ENCODE results near the gene R3HDM1. TPM values are rescaled to one million over a fixed set of nuclear protein-coding genes. Genes with fewer than 3 reads are reported as not detected.

The R3HDM1 gene
- total and polyA plus RNA-seq, 2 of the 4 experiments (the other 2 are of a cell fraction) = 5.9 to 38.1 TPM

DNA sequence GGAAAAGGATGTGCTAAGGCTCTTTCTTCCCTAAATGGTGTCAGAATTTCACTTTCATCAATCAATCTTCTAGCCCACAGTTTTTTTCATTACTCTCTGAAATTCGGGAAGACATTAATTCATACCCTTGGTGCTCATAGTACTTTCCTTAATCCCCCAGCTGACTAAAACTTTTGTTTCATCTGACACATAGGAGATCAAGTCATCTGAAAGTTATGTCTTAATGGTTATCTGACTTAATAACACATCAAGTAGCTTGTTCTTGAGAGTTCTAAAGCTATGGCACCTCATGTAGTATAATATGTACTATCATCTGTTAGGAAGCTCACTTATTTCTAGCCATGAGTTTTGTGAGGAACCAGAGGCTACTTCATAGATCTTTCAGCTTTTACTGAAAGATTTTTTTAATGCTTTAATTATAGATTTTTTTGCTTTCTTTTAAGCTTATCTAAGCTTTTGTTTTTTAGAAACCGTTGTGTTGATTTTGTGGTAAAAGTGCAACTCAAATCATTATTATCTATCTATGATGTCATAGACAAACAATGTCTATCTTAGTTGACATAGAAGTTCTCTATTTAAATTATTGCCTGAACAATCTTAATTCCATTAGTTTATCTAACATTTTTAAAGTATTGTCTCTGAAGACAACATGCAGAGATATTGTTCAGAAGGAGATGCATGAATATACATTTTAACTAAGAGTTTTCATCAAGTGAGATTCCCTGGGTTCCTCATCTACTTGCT lies 116.7 kb downstream of the R3HDM1 start:
- H3K9me3 ChIP-seq (ENCODE audit: control insufficient read depth, insufficient read depth, low read length) = no peaks in the 10 kb centered on the region
- H3K27ac ChIP-seq (ENCODE audit: insufficient read depth, low read length) = no peak overlapping the region
- no peaks in the 10 kb centered on the region for H3K4me1 ChIP-seq (ENCODE audit: control insufficient read depth, insufficient read depth, low read length)
- H3K36me3 ChIP-seq (ENCODE audit: control insufficient read depth, insufficient read depth, low read length) = peaks cover 14% of the 10 kb centered on the region
- no peak overlapping the region for H4K91ac ChIP-seq (ENCODE audit: insufficient read depth, low read depth, low read length)
- H3K27me3 ChIP-seq (ENCODE audit: control insufficient read depth, insufficient read depth, low read length) = no peaks in the 10 kb centered on the region
- H3K56ac ChIP-seq (ENCODE audit: extremely low read depth, insufficient read depth, low read length) = no peak overlapping the region
- H4K8ac ChIP-seq (ENCODE audit: low read depth in 2 of 2, low read length in 2 of 2) = no peak overlapping the region
- in situ Hi-C loops (cut with MboI; ENCODE audit: low sequenced_read_pairs) = no loop called here
- intact Hi-C loops (cut with micrococcal nuclease) = no loop called here
- no peak overlapping the region for H2AFZ ChIP-seq (replicated peaks; ENCODE audit: low read length, poor library complexity)
- no peak overlapping the region for H2AK9ac ChIP-seq (replicated peaks; ENCODE audit: low read depth, low read length, poor library complexity)
- H4K20me1 ChIP-seq (ENCODE audit: insufficient read depth, low read length) = no peaks in the 10 kb centered on the region
- ChIA-PET POLR2A (ENCODE audit: unreplicated experiment) (no interaction called here), CTCF (interaction anchor here (0.5 kb wide), 1 partner anchor 24 kb away, joined by 3 read pairs; no protein-coding TSS in a partner anchor)
- DNase-seq (no peak), ATAC-seq (ENCODE audit: low read depth) (no peak)
- no peak overlapping the region for H3K9ac ChIP-seq (ENCODE audit: low read depth, low read length)
- TF ChIP-seq RCOR1 (IDR thresholded peaks at IDR 0.05; ENCODE audit: insufficient replicate concordance, low read length) = no peak
- no peak for TF ChIP-seq MXI1 (IDR thresholded peaks at IDR 0.05; ENCODE audit: borderline replicate concordance, low read depth, low read length)
- no peak for TF ChIP-seq MAZ (IDR thresholded peaks at IDR 0.05; ENCODE audit: borderline replicate concordance, low read depth, low read length)
- no peak for TF ChIP-seq CTCF (conservative IDR thresholded peaks at IDR 0.05; ENCODE audit: low read depth, low read length)
- no peak for TF ChIP-seq CHD1 (IDR thresholded peaks at IDR 0.05; ENCODE audit: low read depth, low read length)
- no peak for TF ChIP-seq NFE2L2 (IDR thresholded peaks at IDR 0.05; ENCODE audit: low read depth, low read length)
- TF ChIP-seq CEBPB (IDR thresholded peaks at IDR 0.05; ENCODE audit: low read depth, low read length) = no peak
- no peak for TF ChIP-seq RFX5 (IDR thresholded peaks at IDR 0.05; ENCODE audit: low read depth, low read length)
- no peak for TF ChIP-seq MAFK (IDR thresholded peaks at IDR 0.05; ENCODE audit: low read depth, low read length)
- TF ChIP-seq, protein P1, sequence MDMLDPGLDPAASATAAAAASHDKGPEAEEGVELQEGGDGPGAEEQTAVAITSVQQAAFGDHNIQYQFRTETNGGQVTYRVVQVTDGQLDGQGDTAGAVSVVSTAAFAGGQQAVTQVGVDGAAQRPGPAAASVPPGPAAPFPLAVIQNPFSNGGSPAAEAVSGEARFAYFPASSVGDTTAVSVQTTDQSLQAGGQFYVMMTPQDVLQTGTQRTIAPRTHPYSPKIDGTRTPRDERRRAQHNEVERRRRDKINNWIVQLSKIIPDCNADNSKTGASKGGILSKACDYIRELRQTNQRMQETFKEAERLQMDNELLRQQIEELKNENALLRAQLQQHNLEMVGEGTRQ (IDR thresholded peaks at IDR 0.05; ENCODE audit: low read depth, low read length) = no peak
- no peak for TF ChIP-seq POLR2A (IDR thresholded peaks at IDR 0.05; ENCODE audit: low read depth, low read length)
- no peak for TF ChIP-seq RAD21 (IDR thresholded peaks at IDR 0.05; ENCODE audit: low read length)
- TF ChIP-seq, protein P2, sequence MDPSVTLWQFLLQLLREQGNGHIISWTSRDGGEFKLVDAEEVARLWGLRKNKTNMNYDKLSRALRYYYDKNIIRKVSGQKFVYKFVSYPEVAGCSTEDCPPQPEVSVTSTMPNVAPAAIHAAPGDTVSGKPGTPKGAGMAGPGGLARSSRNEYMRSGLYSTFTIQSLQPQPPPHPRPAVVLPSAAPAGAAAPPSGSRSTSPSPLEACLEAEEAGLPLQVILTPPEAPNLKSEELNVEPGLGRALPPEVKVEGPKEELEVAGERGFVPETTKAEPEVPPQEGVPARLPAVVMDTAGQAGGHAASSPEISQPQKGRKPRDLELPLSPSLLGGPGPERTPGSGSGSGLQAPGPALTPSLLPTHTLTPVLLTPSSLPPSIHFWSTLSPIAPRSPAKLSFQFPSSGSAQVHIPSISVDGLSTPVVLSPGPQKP (IDR thresholded peaks at IDR 0.05; ENCODE audit: borderline replicate concordance, low read depth, low read length) = no peak
- TF ChIP-seq SMC3 (IDR thresholded peaks at IDR 0.05; ENCODE audit: low read depth, low read length) = no peak
- no peak for TF ChIP-seq FOS (IDR thresholded peaks at IDR 0.05; ENCODE audit: low read depth, low read length)
- no peak for TF ChIP-seq BHLHE40 (IDR thresholded peaks at IDR 0.05; ENCODE audit: low read depth, low read length)
- dilution Hi-C loops (cut with HindIII; ENCODE audit: low sequenced_read_pairs, unreplicated experiment) = no loop called here
- H3K14ac ChIP-seq (replicated peaks; ENCODE audit: low read depth, low read length) = no peak overlapping the region
- H2AK5ac ChIP-seq (ENCODE audit: low read depth, low read length) = no peak overlapping the region
- no peak overlapping the region for H3K18ac ChIP-seq (ENCODE audit: low read depth, low read length)
- no TSS peak for BruUV-seq (replicated peaks)
- H3K23ac ChIP-seq (ENCODE audit: low read depth, low read length) = no peak overlapping the region
- no peaks in the 10 kb centered on the region for H3K9me1 ChIP-seq (ENCODE audit: insufficient read depth, low read length)
- no peak overlapping the region for H3K4me3 ChIP-seq (ENCODE audit: insufficient read depth, low read depth, low read length)
- no peak overlapping the region for H2BK5ac ChIP-seq (ENCODE audit: low read depth, low read length, poor library complexity, severe bottlenecking)
- no peak overlapping the region for H3K4me2 ChIP-seq (ENCODE audit: low read depth, low read length)
- no peak overlapping the region for H2BK120ac ChIP-seq (ENCODE audit: low read depth, low read length)
- no peak overlapping the region for H3K4ac ChIP-seq (ENCODE audit: low read depth, low read length)
- H3K79me1 ChIP-seq (ENCODE audit: low read depth in 1 of 2, low read length in 2 of 2) = no peaks in the 10 kb centered on the region
- no peak overlapping the region for H2BK15ac ChIP-seq (ENCODE audit: low read depth, low read length)
- no peak overlapping the region for H2BK20ac ChIP-seq (ENCODE audit: low read depth, low read length)
- no peak overlapping the region for H4K5ac ChIP-seq (ENCODE audit: low read depth, low read length)
- no CpG with 5 or more reads among the region's 2 CpGs for WGBS, 2 experiments (ENCODE audit: extremely low coverage in 2 of 2, insufficient read length in 1 of 2)
